PC-3 (cell line): ENCODE measurements around the gene RABGAP1L.

Source experiments
- EZH2 ChIP-seq: fragments of 300-600 bp; sonication (generic); IDR thresholded peaks from one replicate; pipeline ENCODE4 v1.6.1; 2017; ENCODE audit warnings: antibody characterized with exemption, mild to moderate bottlenecking, low read length; ENCODE audit not compliant: unreplicated experiment
- EZH2phosphoT487 ChIP-seq: fragments of 300-600 bp; sonication (generic); IDR thresholded peaks from 2 replicates; pipeline ENCODE4 v1.6.1; 2018; ENCODE audit warnings: mild to moderate bottlenecking, antibody characterized with exemption, low read length, borderline replicate concordance
- TF ChIP-seq, protein P1 (sequence below): fragments of 300-600 bp; sonication (generic); conservative IDR thresholded peaks from 2 replicates; pipeline ENCODE4 v1.5.1; 2017; ENCODE audit warnings: antibody characterized with exemption, low read depth, mild to moderate bottlenecking, low read length

- TF ChIP-seq EZH2phosphoT487 (no peak), EZH2 (no peak)
- TF ChIP-seq, protein P1, sequence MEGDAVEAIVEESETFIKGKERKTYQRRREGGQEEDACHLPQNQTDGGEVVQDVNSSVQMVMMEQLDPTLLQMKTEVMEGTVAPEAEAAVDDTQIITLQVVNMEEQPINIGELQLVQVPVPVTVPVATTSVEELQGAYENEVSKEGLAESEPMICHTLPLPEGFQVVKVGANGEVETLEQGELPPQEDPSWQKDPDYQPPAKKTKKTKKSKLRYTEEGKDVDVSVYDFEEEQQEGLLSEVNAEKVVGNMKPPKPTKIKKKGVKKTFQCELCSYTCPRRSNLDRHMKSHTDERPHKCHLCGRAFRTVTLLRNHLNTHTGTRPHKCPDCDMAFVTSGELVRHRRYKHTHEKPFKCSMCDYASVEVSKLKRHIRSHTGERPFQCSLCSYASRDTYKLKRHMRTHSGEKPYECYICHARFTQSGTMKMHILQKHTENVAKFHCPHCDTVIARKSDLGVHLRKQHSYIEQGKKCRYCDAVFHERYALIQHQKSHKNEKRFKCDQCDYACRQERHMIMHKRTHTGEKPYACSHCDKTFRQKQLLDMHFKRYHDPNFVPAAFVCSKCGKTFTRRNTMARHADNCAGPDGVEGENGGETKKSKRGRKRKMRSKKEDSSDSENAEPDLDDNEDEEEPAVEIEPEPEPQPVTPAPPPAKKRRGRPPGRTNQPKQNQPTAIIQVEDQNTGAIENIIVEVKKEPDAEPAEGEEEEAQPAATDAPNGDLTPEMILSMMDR, result no peak
These were observed 2.5 kb downstream of the RABGAP1L start for GRCh38 chr1:174161813-174162212.
